Panc1 (cell line): Measurements from ENCODE around the gene EDEM1. TPM values are rescaled to one million over a fixed set of nuclear protein-coding genes. Genes with fewer than 3 reads are reported as not detected.
A peak's percentile ranks its signal among the peaks of the same experiment; 100 is the strongest.

Experiments used
- ATAC-seq: fragments of 200-7000 bp; cut with Tn5 transposase; 2 replicates; pipeline ENCODE4 v1.9.1; 2020; ENCODE audit warnings: mild to moderate bottlenecking, moderate library complexity
- BruUV-seq: library from RNA; stranded (reverse); fragments of 400-500 nt; replicated peaks from 2 replicates; lab custom pipeline; 2021; lab: Mats Ljungman, UMichigan
- CTCF ChIA-PET: fragments of 300-600 bp; sonication (Branson Sonifier 250); formaldehyde crosslinking; loops from one replicate; lab custom pipeline; 2022; ENCODE audit warnings: antibody characterized with exemption; lab: Charles Lee
- POLR2A ChIA-PET: fragments of 300-600 bp; sonication (Branson Sonifier 250); formaldehyde crosslinking; loops from one replicate; lab custom pipeline; 2022; ENCODE audit warnings: antibody characterized with exemption; lab: Charles Lee
- DNase-seq: peaks from one replicate; pipeline ENCODE4 v3.0.0-alpha.2; 2010; ENCODE audit warnings: low read depth, low spot score
- H3K27ac ChIP-seq: 2 replicates; pipeline ENCODE4 v1.5.1; 2011; ENCODE audit warnings: mild to moderate bottlenecking, low read length, inconsistent platforms
- H3K27me3 ChIP-seq: fragments of 200-500 bp; sonication (Bioruptor generic); 2 replicates; pipeline ENCODE4 v1.6.0; 2014; ENCODE audit warnings: low read length, inconsistent platforms; ENCODE audit not compliant: control insufficient read depth, insufficient read depth
- H3K36me3 ChIP-seq: fragments of 200-500 bp; sonication (Bioruptor generic); 2 replicates; pipeline ENCODE4 v1.5.1; 2014; ENCODE audit warnings: inconsistent platforms, mild to moderate bottlenecking, low read length, moderate library complexity; ENCODE audit not compliant: control insufficient read depth, insufficient read depth
- H3K4me1 ChIP-seq: 2 replicates; pipeline ENCODE4 v1.5.1; 2011; ENCODE audit warnings: inconsistent platforms, mild to moderate bottlenecking, low read length, moderate library complexity; ENCODE audit not compliant: control insufficient read depth, insufficient read depth
- H3K4me3 ChIP-seq, 2 experiments: 2 replicates each; pipeline ENCODE4 v1.5.1; 2011 to 2012; ENCODE audit warnings: low read depth in 2 of 2, low read length in 2 of 2, mild to moderate bottlenecking in 2 of 2, inconsistent platforms in 1 of 2, moderate library complexity in 1 of 2
- H3K9me3 ChIP-seq: fragments of 200-500 bp; sonication (Bioruptor generic); 2 replicates; pipeline ENCODE4 v1.5.1; 2014; ENCODE audit warnings: low read depth, mild to moderate bottlenecking, inconsistent platforms, low read length, moderate library complexity; ENCODE audit not compliant: control insufficient read depth, insufficient read depth
- CTCF ChIP-seq: fragments of 450-650 bp; IDR thresholded peaks from 2 replicates; pipeline ENCODE4 v1.5.1; 2017; ENCODE audit warnings: mild to moderate bottlenecking
- POLR2AphosphoS5 ChIP-seq: IDR thresholded peaks from 2 replicates; pipeline ENCODE4 v1.6.1; 2012; ENCODE audit warnings: mild to moderate bottlenecking, low read depth, low read length, moderate library complexity
- SIN3A ChIP-seq: IDR thresholded peaks from 2 replicates; pipeline ENCODE4 v1.6.1; 2012; ENCODE audit warnings: low read depth, mild to moderate bottlenecking, low read length, moderate library complexity, borderline replicate concordance; ENCODE audit not compliant: insufficient read depth
- TCF7L2 ChIP-seq: IDR thresholded peaks from 2 replicates; pipeline ENCODE4 v1.6.1; 2011; ENCODE audit warnings: mild to moderate bottlenecking, low read depth, low read length, inconsistent platforms
- in situ Hi-C: cut with HindIII; loops from 2 replicates; pipeline ENCODE4 v1.10.0; 2016; ENCODE audit warnings: low sequenced_read_pairs, low pct_unique_long_range_greater_than_20kb
- intact Hi-C: fragments of 100-400 bp; cut with micrococcal nuclease; formaldehyde crosslinking; loops from one replicate; pipeline ENCODE4 v1.10.0; 2022; ENCODE audit not compliant: unreplicated experiment
- total RNA-seq: library from RNA; stranded (reverse); gene quantifications from one replicate; pipeline ENCODE4 v1.2.1, GENCODE V29; 2021; ENCODE audit not compliant: unreplicated experiment
- TF ChIP-seq, protein P1 (sequence below), 2 experiments: IDR thresholded peaks; 2 replicates each; pipeline ENCODE4 v1.6.1; 2011 to 2012; ENCODE audit warnings: low read depth in 2 of 2, control low read depth in 1 of 2, low read length in 1 of 2, mild to moderate bottlenecking in 1 of 2, moderate library complexity in 1 of 2; ENCODE audit not compliant: insufficient read depth in 1 of 2

The EDEM1 gene
- total RNA-seq, 1 experiment from 2014 or later = 44.6 TPM

- intact Hi-C loops = no loop called here
- DNase-seq = no peak
- Histone ChIP-seq H3K4me1 (no peaks in the 10 kb centered on the region), H3K27ac (no peak overlapping the region), H3K4me3 (peak overlapping the region in 1 of 2 experiments; percentile 11; a peak in 2 of 4 replicates), H3K27me3 (no peaks in the 10 kb centered on the region), H3K36me3 (no peaks in the 10 kb centered on the region), H3K9me3 (no peaks in the 10 kb centered on the region)
- POLR2A ChIA-PET = no interaction called here
- CTCF ChIA-PET = no interaction called here
- no peak for TF ChIP-seq CTCF
- BruUV-seq = no TSS peak
- in situ Hi-C loops = no loop called here
- no peak for ATAC-seq
These were observed 63.1 kb downstream of the EDEM1 start for GRCh38 chr3:5250467-5251195.

GRCh38 chr3:5251196-5251583 is 63.7 kb downstream of the EDEM1 start:
- in situ Hi-C loops = no loop called here
- no peak for ATAC-seq
- CTCF ChIA-PET = no interaction called here

More at GRCh38 chr3:5251196-5251583, 63.7 kb downstream of the EDEM1 start:
- no peaks in the 10 kb centered on the region; the same call in 1 of the 2 replicates for H3K27me3 ChIP-seq
- no TSS peak for BruUV-seq
- POLR2A ChIA-PET = no interaction called here
- no peak overlapping the region for H3K4me3 ChIP-seq
- DNase-seq = no peak
- H3K4me1 ChIP-seq = no peaks in the 10 kb centered on the region
- TF ChIP-seq, protein P1, sequence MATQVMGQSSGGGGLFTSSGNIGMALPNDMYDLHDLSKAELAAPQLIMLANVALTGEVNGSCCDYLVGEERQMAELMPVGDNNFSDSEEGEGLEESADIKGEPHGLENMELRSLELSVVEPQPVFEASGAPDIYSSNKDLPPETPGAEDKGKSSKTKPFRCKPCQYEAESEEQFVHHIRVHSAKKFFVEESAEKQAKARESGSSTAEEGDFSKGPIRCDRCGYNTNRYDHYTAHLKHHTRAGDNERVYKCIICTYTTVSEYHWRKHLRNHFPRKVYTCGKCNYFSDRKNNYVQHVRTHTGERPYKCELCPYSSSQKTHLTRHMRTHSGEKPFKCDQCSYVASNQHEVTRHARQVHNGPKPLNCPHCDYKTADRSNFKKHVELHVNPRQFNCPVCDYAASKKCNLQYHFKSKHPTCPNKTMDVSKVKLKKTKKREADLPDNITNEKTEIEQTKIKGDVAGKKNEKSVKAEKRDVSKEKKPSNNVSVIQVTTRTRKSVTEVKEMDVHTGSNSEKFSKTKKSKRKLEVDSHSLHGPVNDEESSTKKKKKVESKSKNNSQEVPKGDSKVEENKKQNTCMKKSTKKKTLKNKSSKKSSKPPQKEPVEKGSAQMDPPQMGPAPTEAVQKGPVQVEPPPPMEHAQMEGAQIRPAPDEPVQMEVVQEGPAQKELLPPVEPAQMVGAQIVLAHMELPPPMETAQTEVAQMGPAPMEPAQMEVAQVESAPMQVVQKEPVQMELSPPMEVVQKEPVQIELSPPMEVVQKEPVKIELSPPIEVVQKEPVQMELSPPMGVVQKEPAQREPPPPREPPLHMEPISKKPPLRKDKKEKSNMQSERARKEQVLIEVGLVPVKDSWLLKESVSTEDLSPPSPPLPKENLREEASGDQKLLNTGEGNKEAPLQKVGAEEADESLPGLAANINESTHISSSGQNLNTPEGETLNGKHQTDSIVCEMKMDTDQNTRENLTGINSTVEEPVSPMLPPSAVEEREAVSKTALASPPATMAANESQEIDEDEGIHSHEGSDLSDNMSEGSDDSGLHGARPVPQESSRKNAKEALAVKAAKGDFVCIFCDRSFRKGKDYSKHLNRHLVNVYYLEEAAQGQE (IDR thresholded peaks at IDR 0.05; ENCODE audit: insufficient read depth in 1 of 2, low read depth in 2 of 2, low read length in 1 of 2) = no peak
- TF ChIP-seq POLR2AphosphoS5 (no peak), SIN3A (no peak), CTCF (no peak), TCF7L2 (no peak)
- H3K27ac ChIP-seq = no peak overlapping the region
- no peaks in the 10 kb centered on the region for H3K9me3 ChIP-seq
- intact Hi-C loops = no loop called here
- no peaks in the 10 kb centered on the region for H3K36me3 ChIP-seq
